Measurements from ENCODE around the gene SHB. TPM values are rescaled to one million over a fixed set of nuclear protein-coding genes. Genes with fewer than 3 reads are reported as not detected.

The SHB gene
- total and polyA plus RNA-seq, 7 donors = 4.0 to 30.7 (median 8.6) TPM

- no peak for TF ChIP-seq CTCF (IDR thresholded peaks at IDR 0.05)
- intact Hi-C loops (cut with DNase I) = loop anchor here in 1 of 2 donors (10.0 kb wide), 2 partner anchors 313 to 487 kb away; partner anchors contain the start of genes ALDH1B1 and TOMM5
- Histone ChIP-seq H3K27me3 (ENCODE audit: insufficient read depth in 3 of 3, low read length in 2 of 3) (no peaks in the 10 kb centered on the region), H3K4me1 (peaks cover 7% of the 10 kb centered on the region), H3K36me3 (ENCODE audit: insufficient read depth in 1 of 2, low read depth in 1 of 2) (no peaks in the 10 kb centered on the region), H3K4me3 (no peak overlapping the region), H3K27ac (no peak overlapping the region), H3K9me3 (no peaks in the 10 kb centered on the region)
- ATAC-seq (no peak), DNase-seq (no peak)
- WGBS, 3 donors = 68 to 86% (median 72%) methylated on average over 4 of the region's 4 CpGs
These were observed 160.7 kb downstream of the SHB start for GRCh38 chr9:37908283-37908682.

- DNase-seq (no peak), ATAC-seq (no peak)
- no peaks in the 10 kb centered on the region for H3K9me3 ChIP-seq
- TF ChIP-seq CTCF (IDR thresholded peaks at IDR 0.05) = no peak
- H3K4me3 ChIP-seq = no peak overlapping the region
- H3K36me3 ChIP-seq (ENCODE audit: insufficient read depth in 1 of 2, low read depth in 1 of 2) = no peaks in the 10 kb centered on the region
- no peaks in the 10 kb centered on the region for H3K27me3 ChIP-seq (ENCODE audit: insufficient read depth in 3 of 3, low read length in 2 of 3)
- 85 to 86% (median 85%) methylated on average over 11 of the region's 11 CpGs for WGBS, 3 donors
- H3K27ac ChIP-seq = no peak overlapping the region
- intact Hi-C loops (cut with DNase I) = loop anchor here in 1 of 2 donors (10.0 kb wide), 2 partner anchors 312 to 488 kb away; partner anchors contain the start of genes ALDH1B1 and TOMM5
- H3K4me1 ChIP-seq = peaks cover 21% of the 10 kb centered on the region
These were observed 162.5 kb downstream of the SHB start for GRCh38 chr9:37906312-37907239.

GRCh38 chr9:37905776-37906175, 163.3 kb downstream of the SHB start:
- Histone ChIP-seq H3K4me3 (no peak overlapping the region), H3K4me1 (peaks cover 21% of the 10 kb centered on the region), H3K9me3 (no peaks in the 10 kb centered on the region), H3K27me3 (ENCODE audit: insufficient read depth in 3 of 3, low read length in 2 of 3) (no peaks in the 10 kb centered on the region), H3K36me3 (ENCODE audit: insufficient read depth in 1 of 2, low read depth in 1 of 2) (no peaks in the 10 kb centered on the region), H3K27ac (no peak overlapping the region)
- WGBS, 3 donors = 84 to 94% (median 90%) methylated on average over 4 of the region's 4 CpGs
- ATAC-seq (no peak), DNase-seq (no peak)
- no peak for TF ChIP-seq CTCF (IDR thresholded peaks at IDR 0.05)
- intact Hi-C loops (cut with DNase I) = loop anchor here in 1 of 2 donors (10.0 kb wide), 2 partner anchors 311 to 489 kb away; partner anchors contain the start of genes ALDH1B1 and TOMM5

DNA sequence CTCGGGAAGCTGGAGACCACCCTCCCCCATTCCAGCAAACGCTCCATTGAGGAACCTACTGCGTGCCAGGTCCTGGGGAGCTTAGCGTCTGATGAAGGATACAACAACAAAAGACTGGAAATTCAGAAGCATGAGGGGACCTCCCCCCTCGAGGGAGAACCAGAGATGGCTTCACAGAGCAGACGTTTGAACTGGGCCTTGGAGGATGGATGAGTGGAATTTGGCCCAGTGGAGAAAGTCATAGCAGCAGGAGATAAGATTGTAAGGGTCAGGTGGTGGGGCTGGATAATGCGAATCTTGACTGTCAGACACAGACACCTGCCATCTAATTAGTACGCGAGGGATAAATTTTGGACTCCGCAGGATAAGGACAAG, 163.9 kb downstream of the SHB start:
- ATAC-seq = no peak
- 64 to 78% (median 67%) methylated on average over 10 of the region's 10 CpGs for WGBS, 3 donors
- no peak for DNase-seq
- H3K4me3 ChIP-seq = peak overlapping the region; percentile 96
- intact Hi-C loops (cut with DNase I) = loop anchor here in 1 of 2 donors (10.0 kb wide), 2 partner anchors 310 to 490 kb away; partner anchors contain the start of genes ALDH1B1 and TOMM5
- H3K4me1 ChIP-seq = peaks cover 21% of the 10 kb centered on the region
- no peak for TF ChIP-seq CTCF (IDR thresholded peaks at IDR 0.05)
- no peaks in the 10 kb centered on the region for H3K27me3 ChIP-seq (ENCODE audit: insufficient read depth in 3 of 3, low read length in 2 of 3)
- H3K36me3 ChIP-seq (ENCODE audit: insufficient read depth in 1 of 2, low read depth in 1 of 2) = no peaks in the 10 kb centered on the region
- H3K9me3 ChIP-seq = no peaks in the 10 kb centered on the region
- no peak overlapping the region for H3K27ac ChIP-seq

Data from psoas muscle (tissue), 8 donors.